Subcutaneous abdominal adipose tissue (tissue), 5 donors: ENCODE results near the gene GPRC5C.

Experiments used
- H3K27ac ChIP-seq: one replicate; pipeline ENCODE4 v1.7.0; 2013; ENCODE audit warnings: low read depth, mild to moderate bottlenecking, inconsistent platforms, low read length, moderate library complexity
- H3K27me3 ChIP-seq, 5 donors: one replicate each; pipeline ENCODE4 v1.7.0; 2013; ENCODE audit warnings: low read length in 5 of 5, inconsistent platforms in 1 of 5; ENCODE audit not compliant: control insufficient read depth in 5 of 5, insufficient read depth in 4 of 5
- H3K36me3 ChIP-seq, 5 donors: one replicate each; pipeline ENCODE4 v1.7.0; 2013; ENCODE audit warnings: low read length in 5 of 5; ENCODE audit not compliant: control insufficient read depth in 5 of 5, insufficient read depth in 5 of 5
- H3K4me1 ChIP-seq, 5 donors: one replicate each; pipeline ENCODE4 v1.7.0; 2013; ENCODE audit warnings: low read length in 5 of 5, mild to moderate bottlenecking in 3 of 5, moderate library complexity in 1 of 5; ENCODE audit not compliant: control insufficient read depth in 5 of 5, insufficient read depth in 5 of 5
- H3K4me3 ChIP-seq, 5 donors: one replicate each; pipeline ENCODE4 v1.7.0; 2013; ENCODE audit warnings: low read length in 5 of 5, low read depth in 1 of 5
- H3K9ac ChIP-seq, 5 donors: one replicate each; pipeline ENCODE4 v1.7.0; 2013; ENCODE audit warnings: low read length in 5 of 5, mild to moderate bottlenecking in 4 of 5, moderate library complexity in 3 of 5
- H3K9me3 ChIP-seq, 5 donors: one replicate each; pipeline ENCODE4 v1.7.0; 2013; ENCODE audit warnings: low read length in 5 of 5; ENCODE audit not compliant: control insufficient read depth in 5 of 5
- donor health status: healthy.
- donor health status: healthy.
- donor health status: healthy.
- donor health status: healthy.
- donor health status: healthy.

The GPRC5C gene

DNA sequence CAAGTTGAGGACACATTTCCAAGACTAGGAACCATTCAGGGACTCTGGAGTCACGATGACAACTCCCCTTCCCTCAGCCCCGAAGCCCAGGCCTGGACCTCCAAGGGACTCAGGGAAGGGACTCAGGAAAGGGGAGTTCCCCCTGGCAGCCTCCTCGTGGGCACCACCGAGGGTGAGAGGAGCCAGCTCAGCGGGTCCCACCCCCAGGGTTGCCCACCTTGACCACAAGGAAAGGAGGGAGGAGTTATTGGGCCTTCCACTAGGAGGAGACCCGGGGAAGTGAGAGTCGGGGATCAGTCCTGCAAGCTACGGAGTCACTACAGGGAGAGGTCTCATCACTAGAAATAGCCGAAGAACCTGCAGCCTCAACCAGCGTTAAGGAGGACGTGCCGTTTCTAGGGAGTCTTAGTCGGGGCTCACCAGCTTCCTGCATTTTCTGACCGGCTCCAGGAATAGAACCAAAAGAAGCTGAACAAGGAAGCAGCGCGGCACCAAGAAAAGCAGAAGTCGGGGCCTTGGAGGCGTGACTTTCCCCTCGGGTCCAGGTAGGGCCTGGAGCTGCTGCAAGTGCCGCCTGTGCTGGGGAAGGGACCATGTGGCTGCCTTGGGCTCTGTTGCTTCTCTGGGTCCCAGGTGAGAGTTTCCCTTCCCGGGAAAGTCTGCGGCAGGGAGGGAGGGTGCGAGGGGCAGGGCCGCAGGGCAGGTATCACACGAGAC lies 34.4 kb downstream of the GPRC5C start, which contains the start of gene CD300A:
TSS of gene CD300A (plus strand) at position 524 of the 717 bp plus-strand sequence. CDS start at position 594, 70 bp downstream.
- H3K9me3 ChIP-seq: no peaks in the 10 kb centered on the region
- H3K36me3 ChIP-seq: no peaks in the 10 kb centered on the region
- H3K9ac ChIP-seq: peak within 1 kb of the TSS in 2 of 5 donors; percentile 41 to 46
- peaks cover 14 to 24% (median 22%) of the 10 kb centered on the region in 5 donors for H3K27me3 ChIP-seq
- peaks cover 0 to 26% (median 8%) of the 10 kb centered on the region in 5 donors for H3K4me1 ChIP-seq
- H3K27ac ChIP-seq: no peak within 1 kb of the TSS
- H3K4me3 ChIP-seq: peak within 1 kb of the TSS; percentile 2 to 63 (median 39)

DNA sequence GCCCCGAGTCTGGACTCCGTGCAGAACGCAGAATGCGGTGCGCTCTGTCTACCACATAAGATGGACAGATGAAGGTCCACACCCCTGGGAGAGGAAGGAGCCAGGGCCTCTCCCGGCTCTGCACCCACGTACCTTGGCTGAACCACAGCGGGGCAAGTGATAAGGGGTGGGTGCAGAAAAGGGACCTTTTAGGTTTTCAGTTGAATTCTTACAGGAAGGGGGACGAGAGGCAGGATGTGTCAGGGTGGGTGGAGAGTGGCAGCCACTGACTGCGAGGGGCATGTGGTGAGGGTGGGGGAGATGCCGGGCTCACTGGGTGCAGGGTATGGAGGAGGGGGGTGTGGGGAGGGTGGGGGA lies 34.9 kb downstream of the GPRC5C start:
- no peaks in the 10 kb centered on the region for H3K9me3 ChIP-seq
- H3K4me3 ChIP-seq: peak overlapping the region in 3 of 5 donors; percentile 2 to 63 (median 55)
- H3K9ac ChIP-seq: peak overlapping the region in 2 of 5 donors; percentile 41 to 46
- no peaks in the 10 kb centered on the region for H3K36me3 ChIP-seq
- peaks cover 0 to 26% (median 8%) of the 10 kb centered on the region in 5 donors for H3K4me1 ChIP-seq
- no peak overlapping the region for H3K27ac ChIP-seq
- H3K27me3 ChIP-seq: peaks cover 14 to 24% (median 22%) of the 10 kb centered on the region in 5 donors

GRCh38 chr17:74467221-74467951 lies 35.5 kb downstream of the GPRC5C start:
- Histone ChIP-seq H3K9me3 (no peaks in the 10 kb centered on the region), H3K4me1 (peaks cover 0 to 25% (median 8%) of the 10 kb centered on the region in 5 donors), H3K27ac (no peak overlapping the region), H3K9ac (no peak overlapping the region), H3K4me3 (peak overlapping the region in 4 of 5 donors; percentile 25 to 60 (median 46)), H3K27me3 (peaks cover 14 to 24% (median 21%) of the 10 kb centered on the region in 5 donors), H3K36me3 (peaks cover 0 to 2% (median 0%) of the 10 kb centered on the region in 5 donors)

DNA sequence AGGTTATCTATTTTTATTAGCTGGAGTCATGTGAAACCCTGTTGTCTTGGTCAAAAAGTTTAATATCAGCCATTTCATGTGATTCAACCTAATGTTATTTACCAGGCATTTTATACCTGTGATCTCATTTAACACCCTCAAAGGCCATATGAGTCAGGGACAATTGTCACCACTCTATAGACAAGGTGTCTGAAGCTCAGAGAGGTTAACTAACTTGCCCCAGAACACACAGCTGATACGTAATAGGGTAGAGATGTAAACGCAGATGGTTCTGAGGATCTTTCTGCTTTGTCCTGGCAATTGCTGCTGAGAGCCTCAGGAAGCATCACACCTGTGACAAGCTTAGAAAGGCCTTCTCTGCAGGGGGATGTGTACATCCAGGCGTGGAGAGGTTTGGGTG lies 39.5 kb downstream of the GPRC5C start:
- Histone ChIP-seq H3K9me3 (peaks cover 0 to 8% (median 5%) of the 10 kb centered on the region in 5 donors), H3K4me3 (no peak overlapping the region), H3K27ac (no peak overlapping the region), H3K4me1 (peaks cover 0 to 5% (median 0%) of the 10 kb centered on the region in 5 donors), H3K36me3 (peaks cover 0 to 8% (median 0%) of the 10 kb centered on the region in 5 donors), H3K9ac (no peak overlapping the region), H3K27me3 (peaks cover 6 to 24% (median 23%) of the 10 kb centered on the region in 5 donors)

GRCh38 chr17:74472890-74473289 lies 41.0 kb downstream of the GPRC5C start:
- Histone ChIP-seq H3K4me3 (no peak overlapping the region), H3K9ac (no peak overlapping the region), H3K27ac (no peak overlapping the region), H3K4me1 (peaks cover 0 to 9% (median 3%) of the 10 kb centered on the region in 5 donors), H3K9me3 (peaks cover 0 to 8% (median 5%) of the 10 kb centered on the region in 5 donors), H3K27me3 (peaks cover 0 to 15% (median 11%) of the 10 kb centered on the region in 5 donors), H3K36me3 (peaks cover 0 to 8% (median 0%) of the 10 kb centered on the region in 5 donors)

- no peak overlapping the region for H3K4me3 ChIP-seq
- peaks cover 0 to 13% (median 7%) of the 10 kb centered on the region in 5 donors for H3K4me1 ChIP-seq
- H3K27me3 ChIP-seq: peaks cover 0 to 15% (median 10%) of the 10 kb centered on the region in 5 donors
- H3K36me3 ChIP-seq: peaks cover 0 to 8% (median 0%) of the 10 kb centered on the region in 5 donors
- H3K9ac ChIP-seq: no peak overlapping the region
- no peak overlapping the region for H3K27ac ChIP-seq
- peaks cover 0 to 8% (median 5%) of the 10 kb centered on the region in 5 donors for H3K9me3 ChIP-seq
Observed at GRCh38 chr17:74473294-74473693, 41.4 kb downstream of the GPRC5C start.

- Histone ChIP-seq H3K9me3 (peaks cover 0 to 8% (median 5%) of the 10 kb centered on the region in 5 donors), H3K4me1 (peaks cover 2 to 23% (median 9%) of the 10 kb centered on the region in 5 donors), H3K4me3 (no peak overlapping the region), H3K27me3 (peaks cover 0 to 15% (median 10%) of the 10 kb centered on the region in 5 donors), H3K36me3 (peaks cover 0 to 8% (median 0%) of the 10 kb centered on the region in 5 donors), H3K9ac (no peak overlapping the region), H3K27ac (no peak overlapping the region)
Observed at GRCh38 chr17:74474043-74474792, 42.3 kb downstream of the GPRC5C start.

- H3K9ac ChIP-seq: no peak overlapping the region
- H3K9me3 ChIP-seq: peaks cover 0 to 8% (median 5%) of the 10 kb centered on the region in 5 donors
- peaks cover 2 to 29% (median 9%) of the 10 kb centered on the region in 5 donors for H3K4me1 ChIP-seq
- H3K27ac ChIP-seq: no peak overlapping the region
- no peak overlapping the region for H3K4me3 ChIP-seq
- H3K27me3 ChIP-seq: peaks cover 0 to 15% (median 9%) of the 10 kb centered on the region in 5 donors
- peaks cover 0 to 8% (median 0%) of the 10 kb centered on the region in 5 donors for H3K36me3 ChIP-seq
Observed at GRCh38 chr17:74475189-74475588, 43.3 kb downstream of the GPRC5C start.

DNA sequence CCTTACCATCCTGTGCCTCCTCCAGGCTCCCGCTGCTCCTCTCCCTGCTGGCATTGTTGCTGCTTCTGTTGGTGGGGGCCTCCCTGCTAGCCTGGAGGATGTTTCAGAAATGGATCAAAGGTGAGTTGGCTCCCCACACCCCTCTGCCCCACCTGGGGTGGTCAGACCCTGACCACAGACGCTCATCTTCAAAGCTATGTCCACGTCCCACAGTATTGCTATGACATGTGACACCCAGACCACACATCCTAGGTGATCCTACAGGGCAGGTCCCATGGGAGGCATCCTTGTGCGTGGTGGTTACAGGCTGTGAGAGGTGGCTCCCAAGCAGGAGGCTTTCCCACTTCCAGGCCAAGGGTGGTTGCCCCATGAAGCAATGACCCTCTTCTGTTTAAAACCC lies 45.5 kb downstream of the GPRC5C start:
- peaks cover 2 to 29% (median 9%) of the 10 kb centered on the region in 5 donors for H3K4me1 ChIP-seq

More for the DNA sequence above, 45.5 kb downstream of the GPRC5C start:
- peaks cover 3 to 21% (median 17%) of the 10 kb centered on the region in 5 donors for H3K27me3 ChIP-seq
- H3K27ac ChIP-seq: no peak overlapping the region
- no peak overlapping the region for H3K4me3 ChIP-seq
- H3K9me3 ChIP-seq: peaks cover 0 to 8% (median 5%) of the 10 kb centered on the region in 5 donors
- peaks cover 0 to 8% (median 0%) of the 10 kb centered on the region in 5 donors for H3K36me3 ChIP-seq
- no peak overlapping the region for H3K9ac ChIP-seq
